ENCODE measurements around the gene CLCN2. TPM values are rescaled to one million over a fixed set of nuclear protein-coding genes. Genes with fewer than 3 reads are reported as not detected.
"Not testable (repeated sequence)": the region's sequence is repeated elsewhere in the genome, so short reads cannot be mapped to it uniquely, and the experiment has no call there.

The CLCN2 gene
- total RNA-seq, 1 experiment from 2014 or later = 21.6 TPM

DNA sequence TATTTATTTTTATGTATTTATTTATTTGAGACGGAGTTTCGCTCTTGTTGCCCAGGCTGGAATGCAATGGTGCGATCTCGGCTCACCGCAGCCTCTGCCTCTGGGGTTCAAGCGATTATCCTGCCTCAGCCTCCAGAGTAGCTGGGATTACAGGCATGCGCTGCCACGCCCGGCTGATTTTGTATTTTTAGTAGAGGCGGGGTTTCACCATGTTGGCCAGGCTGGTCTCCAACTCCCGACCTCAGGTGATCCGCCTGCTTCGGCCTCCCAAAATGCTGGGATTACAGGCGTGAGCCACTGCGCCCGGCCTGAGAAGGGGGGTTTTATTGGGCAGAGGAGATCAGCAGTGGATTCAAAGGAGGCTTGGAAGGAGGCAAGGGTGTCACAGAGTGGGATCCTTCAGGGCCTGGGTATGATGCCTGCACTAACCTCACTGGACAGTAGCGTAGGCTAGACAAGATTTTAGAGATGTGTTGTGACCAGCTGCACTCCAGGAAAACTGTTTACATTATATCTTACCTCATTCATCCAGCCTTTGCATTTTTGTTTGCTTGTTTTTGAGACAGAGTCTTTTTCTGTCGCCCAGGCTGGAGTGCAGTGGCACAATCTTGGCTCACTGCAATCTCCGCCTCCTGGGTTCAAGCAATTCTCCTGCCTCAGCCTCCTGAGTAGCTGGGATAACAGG, 21.8 kb downstream of the CLCN2 start:
- Histone ChIP-seq H3K79me2 (ENCODE audit: insufficient read depth, low read length) (peaks cover 22% of the 10 kb centered on the region; the same call in 1 of the 2 replicates), H3K4me1 (ENCODE audit: control insufficient read depth in 1 of 2, insufficient read depth in 2 of 2, low read length in 2 of 2) (peaks cover 2 to 29% of the 10 kb centered on the region in 2 experiments; a peak in 3 of 4 replicates)
- H4K20me1 ChIP-seq (ENCODE audit: insufficient read depth); BruUV-seq (replicated peaks); H3K9ac ChIP-seq (ENCODE audit: low read length); H3K9me2 ChIP-seq (ENCODE audit: insufficient read depth); H3K4me3 ChIP-seq (replicated peaks in 1 of 2; ENCODE audit: low read depth in 1 of 2, low read length in 2 of 2); H3K27me3 ChIP-seq (ENCODE audit: insufficient read depth, low read length); ATAC-seq; intact Hi-C loops (cut with micrococcal nuclease); H3K9me3 ChIP-seq (ENCODE audit: control insufficient read depth in 1 of 2, insufficient read depth in 1 of 2, low read depth in 1 of 2, low read length in 2 of 2); H3K4me2 ChIP-seq (ENCODE audit: low read length); POLR2A ChIA-PET; H3K36me3 ChIP-seq (ENCODE audit: control insufficient read depth in 1 of 2, insufficient read depth in 2 of 2, low read length in 2 of 2); DNase-seq (ENCODE audit: low read depth, low spot score); CTCF ChIA-PET; RAD21 ChIA-PET (ENCODE audit: low non-redundant PET in 1 of 2, low total read pairs in 2 of 2, uncharacterized antibody in 2 of 2, unreplicated experiment in 2 of 2); H3K27ac ChIP-seq (ENCODE audit: low read depth, low read length); H2AFZ ChIP-seq (ENCODE audit: low read depth, low read length, poor library complexity, severe bottlenecking): not testable (repeated sequence)

DNA sequence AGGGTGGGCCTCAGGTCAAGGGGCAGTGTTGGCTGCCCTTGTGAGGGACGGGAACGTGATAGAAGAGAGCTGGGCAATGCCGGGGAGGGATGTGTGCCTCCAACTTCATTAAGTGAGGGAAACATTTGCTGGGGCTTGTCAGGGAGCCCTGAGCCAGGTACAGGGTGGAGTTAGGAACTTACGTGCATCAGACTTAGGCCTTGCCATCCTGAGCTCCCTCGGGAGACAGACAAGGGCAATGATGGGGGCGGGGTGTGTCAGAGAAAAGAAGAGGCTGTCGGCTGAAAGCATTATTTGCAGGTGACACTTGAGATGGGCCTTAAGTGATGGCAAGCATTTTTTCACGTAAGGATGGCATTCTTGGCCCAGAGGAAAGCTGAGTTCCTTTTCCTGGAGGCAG, 22.4 kb downstream of the CLCN2 start:
- ChIA-PET RAD21 (ENCODE audit: low non-redundant PET in 1 of 2, low total read pairs in 2 of 2, uncharacterized antibody in 2 of 2, unreplicated experiment in 2 of 2) (no interaction called here), POLR2A (no interaction called here), CTCF (no interaction called here)
- Histone ChIP-seq H4K20me1 (ENCODE audit: insufficient read depth) (peaks cover 13% of the 10 kb centered on the region; the same call in 1 of the 2 replicates), H3K36me3 (ENCODE audit: control insufficient read depth in 1 of 2, insufficient read depth in 2 of 2, low read length in 2 of 2) (peaks cover 11 to 14% of the 10 kb centered on the region in 2 experiments; a peak in 3 of 4 replicates), H3K27me3 (ENCODE audit: insufficient read depth, low read length) (no peaks in the 10 kb centered on the region), H3K4me3 (replicated peaks in 1 of 2; ENCODE audit: low read depth in 1 of 2, low read length in 2 of 2) (no peak overlapping the region), H2AFZ (ENCODE audit: low read depth, low read length, poor library complexity, severe bottlenecking) (no peak overlapping the region), H3K4me1 (ENCODE audit: control insufficient read depth in 1 of 2, insufficient read depth in 2 of 2, low read length in 2 of 2) (peaks cover 2 to 35% of the 10 kb centered on the region in 2 experiments; a peak in 3 of 4 replicates), H3K27ac (ENCODE audit: low read depth, low read length) (no peak overlapping the region), H3K9ac (ENCODE audit: low read length) (no peak overlapping the region), H3K4me2 (ENCODE audit: low read length) (no peak overlapping the region), H3K9me3 (ENCODE audit: control insufficient read depth in 1 of 2, insufficient read depth in 1 of 2, low read depth in 1 of 2, low read length in 2 of 2) (no peaks in the 10 kb centered on the region), H3K79me2 (ENCODE audit: insufficient read depth, low read length) (peaks cover 22% of the 10 kb centered on the region; the same call in 1 of the 2 replicates), H3K9me2 (ENCODE audit: insufficient read depth) (no peaks in the 10 kb centered on the region)
- DNase-seq (ENCODE audit: low read depth, low spot score) (no peak), ATAC-seq (no peak)
- BruUV-seq (replicated peaks) = no TSS peak
- intact Hi-C loops (cut with micrococcal nuclease) = no loop called here
- TF ChIP-seq EZH2phosphoT487 (IDR thresholded peaks at IDR 0.05; ENCODE audit: borderline replicate concordance) (no peak), ZNF274 (IDR thresholded peaks at IDR 0.05; ENCODE audit: low read depth, low read length) (no peak), SIN3A (IDR thresholded peaks at IDR 0.05; ENCODE audit: low read depth) (no peak), ELF1 (IDR thresholded peaks at IDR 0.05; ENCODE audit: borderline replicate concordance, low read depth) (no peak), CEBPB (IDR thresholded peaks at IDR 0.05; ENCODE audit: low read depth) (no peak), RAD21 (IDR thresholded peaks at IDR 0.05; ENCODE audit: low read depth) (no peak)
- TF ChIP-seq, protein P1, sequence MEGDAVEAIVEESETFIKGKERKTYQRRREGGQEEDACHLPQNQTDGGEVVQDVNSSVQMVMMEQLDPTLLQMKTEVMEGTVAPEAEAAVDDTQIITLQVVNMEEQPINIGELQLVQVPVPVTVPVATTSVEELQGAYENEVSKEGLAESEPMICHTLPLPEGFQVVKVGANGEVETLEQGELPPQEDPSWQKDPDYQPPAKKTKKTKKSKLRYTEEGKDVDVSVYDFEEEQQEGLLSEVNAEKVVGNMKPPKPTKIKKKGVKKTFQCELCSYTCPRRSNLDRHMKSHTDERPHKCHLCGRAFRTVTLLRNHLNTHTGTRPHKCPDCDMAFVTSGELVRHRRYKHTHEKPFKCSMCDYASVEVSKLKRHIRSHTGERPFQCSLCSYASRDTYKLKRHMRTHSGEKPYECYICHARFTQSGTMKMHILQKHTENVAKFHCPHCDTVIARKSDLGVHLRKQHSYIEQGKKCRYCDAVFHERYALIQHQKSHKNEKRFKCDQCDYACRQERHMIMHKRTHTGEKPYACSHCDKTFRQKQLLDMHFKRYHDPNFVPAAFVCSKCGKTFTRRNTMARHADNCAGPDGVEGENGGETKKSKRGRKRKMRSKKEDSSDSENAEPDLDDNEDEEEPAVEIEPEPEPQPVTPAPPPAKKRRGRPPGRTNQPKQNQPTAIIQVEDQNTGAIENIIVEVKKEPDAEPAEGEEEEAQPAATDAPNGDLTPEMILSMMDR (IDR thresholded peaks at IDR 0.05 in 2 of 3, conservative IDR thresholded peaks at IDR 0.05 in 1 of 3; ENCODE audit: borderline replicate concordance in 1 of 3, insufficient read depth in 1 of 3, low read depth in 2 of 3, low read length in 2 of 3) = no peak
